Ascending aorta (tissue), 2 donors: ENCODE measurements around the gene ACP5. TPM values are rescaled to one million over a fixed set of nuclear protein-coding genes. Genes with fewer than 3 reads are reported as not detected.
"Not testable (repeated sequence)": the region's sequence is repeated elsewhere in the genome, so short reads cannot be mapped to it uniquely, and the experiment has no call there.

Experiments
- DNase-seq, 2 donors: peaks; one replicate each; pipeline ENCODE4 v3.0.0-alpha.2; 2019; ENCODE audit warnings: low spot score in 2 of 2
- H3K27ac ChIP-seq, 2 donors: fragments of 200-600 bp; sonication (generic); one replicate each; pipeline ENCODE4 v1.5.1; 2016 to 2017; ENCODE audit warnings: mild to moderate bottlenecking in 1 of 2
- H3K27me3 ChIP-seq: fragments of 200-600 bp; sonication (generic); one replicate; pipeline ENCODE4 v1.5.1; 2017
- H3K36me3 ChIP-seq, 2 donors: fragments of 200-600 bp; sonication (generic); one replicate each; pipeline ENCODE4 v1.5.1; 2016
- H3K4me1 ChIP-seq, 2 donors: fragments of 200-600 bp; sonication (generic); one replicate each; pipeline ENCODE4 v1.5.1; 2016 to 2017; ENCODE audit warnings: mild to moderate bottlenecking in 1 of 2
- H3K4me3 ChIP-seq, 2 donors: fragments of 200-600 bp; sonication (generic); one replicate each; pipeline ENCODE4 v1.5.1; 2016 to 2017; ENCODE audit warnings: mild to moderate bottlenecking in 1 of 2
- H3K9me3 ChIP-seq, 2 donors: fragments of 200-600 bp; sonication (generic); one replicate each; pipeline ENCODE4 v1.5.1; 2016
- intact Hi-C: fragments of 100-400 bp; cut with DNase I; formaldehyde crosslinking; loops from one replicate; pipeline ENCODE4 v1.15.1; 2023
- total RNA-seq: library from RNA; depleted of rRNA; stranded (reverse); fragments of >200 nt; gene quantifications from one replicate; pipeline ENCODE4 v1.1.0, GENCODE V29; 2016
- TF ChIP-seq, protein P1 (sequence below), 3 experiments: fragments of 200-600 bp in 2 of 3; fragments of 450-650 bp in 1 of 3; sonication (generic) in 2 of 3; IDR thresholded peaks; one replicate each; pipeline ENCODE4 v1.5.1; 2016 to 2019; ENCODE audit warnings: antibody characterized with exemption in 3 of 3, mild to moderate bottlenecking in 1 of 3, moderate library complexity in 1 of 3

The ACP5 gene
- total RNA-seq, 1 donor from 2014 or later = not detected

DNA sequence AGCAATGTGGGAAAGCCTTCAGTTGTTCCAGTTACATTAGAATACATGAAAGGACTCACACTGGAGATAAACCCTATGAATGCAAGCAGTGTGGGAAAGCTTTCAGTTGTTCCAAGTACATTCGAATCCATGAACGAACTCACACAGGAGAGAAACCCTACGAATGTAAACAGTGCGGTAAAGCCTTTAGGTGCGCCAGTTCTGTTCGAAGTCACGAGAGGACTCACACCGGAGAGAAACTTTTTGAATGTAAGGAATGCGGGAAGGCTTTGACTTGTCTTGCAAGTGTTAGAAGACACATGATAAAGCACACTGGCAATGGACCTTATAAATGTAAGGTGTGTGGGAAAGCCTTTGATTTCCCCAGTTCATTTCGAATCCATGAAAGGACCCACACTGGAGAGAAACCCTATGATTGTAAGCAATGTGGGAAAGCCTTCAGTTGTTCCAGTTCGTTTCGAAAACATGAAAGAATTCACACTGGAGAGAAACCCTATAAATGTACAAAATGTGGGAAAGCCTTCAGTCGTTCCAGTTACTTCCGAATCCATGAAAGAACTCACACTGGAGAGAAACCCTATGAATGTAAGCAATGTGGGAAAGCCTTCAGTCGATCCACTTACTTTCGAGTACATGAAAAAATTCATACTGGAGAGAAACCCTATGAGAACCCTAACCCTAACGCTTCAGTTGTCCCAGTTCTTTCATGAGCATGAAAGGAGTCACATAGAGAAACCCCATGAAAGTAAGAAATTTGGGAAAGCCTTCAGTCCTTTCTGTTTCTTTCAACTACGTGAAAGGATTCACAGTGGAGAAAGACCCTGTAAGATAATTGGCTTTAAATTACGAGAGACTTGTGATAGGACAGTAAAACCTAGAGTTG, 40.0 kb upstream of the ACP5 start:
- TF ChIP-seq, protein P1, sequence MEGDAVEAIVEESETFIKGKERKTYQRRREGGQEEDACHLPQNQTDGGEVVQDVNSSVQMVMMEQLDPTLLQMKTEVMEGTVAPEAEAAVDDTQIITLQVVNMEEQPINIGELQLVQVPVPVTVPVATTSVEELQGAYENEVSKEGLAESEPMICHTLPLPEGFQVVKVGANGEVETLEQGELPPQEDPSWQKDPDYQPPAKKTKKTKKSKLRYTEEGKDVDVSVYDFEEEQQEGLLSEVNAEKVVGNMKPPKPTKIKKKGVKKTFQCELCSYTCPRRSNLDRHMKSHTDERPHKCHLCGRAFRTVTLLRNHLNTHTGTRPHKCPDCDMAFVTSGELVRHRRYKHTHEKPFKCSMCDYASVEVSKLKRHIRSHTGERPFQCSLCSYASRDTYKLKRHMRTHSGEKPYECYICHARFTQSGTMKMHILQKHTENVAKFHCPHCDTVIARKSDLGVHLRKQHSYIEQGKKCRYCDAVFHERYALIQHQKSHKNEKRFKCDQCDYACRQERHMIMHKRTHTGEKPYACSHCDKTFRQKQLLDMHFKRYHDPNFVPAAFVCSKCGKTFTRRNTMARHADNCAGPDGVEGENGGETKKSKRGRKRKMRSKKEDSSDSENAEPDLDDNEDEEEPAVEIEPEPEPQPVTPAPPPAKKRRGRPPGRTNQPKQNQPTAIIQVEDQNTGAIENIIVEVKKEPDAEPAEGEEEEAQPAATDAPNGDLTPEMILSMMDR (IDR thresholded peaks at IDR 0.05) = no peak
- Histone ChIP-seq H3K36me3 (peaks cover 64 to 71% of the 10 kb centered on the region in 2 donors), H3K27me3 (no peaks in the 10 kb centered on the region), H3K4me1 (no peaks in the 10 kb centered on the region), H3K9me3 (peaks cover 18 to 19% of the 10 kb centered on the region in 2 donors), H3K4me3 (no peak overlapping the region), H3K27ac (no peak overlapping the region)
- intact Hi-C loops = no loop called here
- no peak for DNase-seq

- peaks cover 14 to 18% of the 10 kb centered on the region in 2 donors for H3K9me3 ChIP-seq
- no peak overlapping the region for H3K4me3 ChIP-seq
- H3K27ac ChIP-seq = no peak overlapping the region
- peaks cover 38 to 41% of the 10 kb centered on the region in 2 donors for H3K36me3 ChIP-seq
- intact Hi-C loops = no loop called here
- H3K27me3 ChIP-seq = no peaks in the 10 kb centered on the region
- no peak for DNase-seq
- TF ChIP-seq, protein P1 (IDR thresholded peaks at IDR 0.05) = no peak
- H3K4me1 ChIP-seq = no peaks in the 10 kb centered on the region
Measured at GRCh38 chr19:11612816-11613511, 35.5 kb upstream of the ACP5 start.

GRCh38 chr19:11611730-11612129, 34.3 kb upstream of the ACP5 start:
- intact Hi-C loops = no loop called here

DNA sequence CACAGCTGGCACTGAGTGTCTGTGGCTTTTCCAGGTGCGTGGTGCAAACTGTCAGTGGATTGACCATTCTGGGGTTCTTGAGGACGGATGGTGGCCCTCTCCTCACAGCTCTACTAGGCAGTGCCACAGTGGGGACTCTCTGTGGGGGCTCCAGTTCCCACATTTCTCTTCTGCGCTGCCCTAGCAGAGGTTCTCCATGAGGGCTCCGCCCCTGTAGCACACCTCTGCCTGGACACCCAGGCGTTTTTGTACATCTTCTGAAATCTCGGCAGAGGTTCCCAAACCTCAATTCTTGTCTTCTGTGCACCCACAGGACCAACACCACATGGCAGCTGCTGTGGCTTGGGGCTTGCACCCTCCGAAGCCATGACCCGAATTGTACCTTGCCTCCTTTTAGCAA, 29.0 kb upstream of the ACP5 start:
- Histone ChIP-seq H3K27ac (no peak overlapping the region), H3K9me3 (no peaks in the 10 kb centered on the region), H3K4me1 (no peaks in the 10 kb centered on the region), H3K4me3 (no peak overlapping the region), H3K27me3 (no peaks in the 10 kb centered on the region), H3K36me3 (peaks cover 0 to 11% of the 10 kb centered on the region in 2 donors)
- TF ChIP-seq, protein P1 (IDR thresholded peaks at IDR 0.05) = no peak
- DNase-seq = no peak
- intact Hi-C loops = no loop called here

More at GRCh38 chr19:11611730-11612129, 34.3 kb upstream of the ACP5 start:
- no peak for DNase-seq
- H3K4me3 ChIP-seq = no peak overlapping the region
- no peaks in the 10 kb centered on the region for H3K27me3 ChIP-seq
- no peaks in the 10 kb centered on the region for H3K4me1 ChIP-seq
- no peak overlapping the region for H3K27ac ChIP-seq
- peaks cover 2 to 6% of the 10 kb centered on the region in 2 donors for H3K9me3 ChIP-seq
- H3K36me3 ChIP-seq = peaks cover 26 to 30% of the 10 kb centered on the region in 2 donors
- TF ChIP-seq, protein P1 (IDR thresholded peaks at IDR 0.05) = no peak

DNA sequence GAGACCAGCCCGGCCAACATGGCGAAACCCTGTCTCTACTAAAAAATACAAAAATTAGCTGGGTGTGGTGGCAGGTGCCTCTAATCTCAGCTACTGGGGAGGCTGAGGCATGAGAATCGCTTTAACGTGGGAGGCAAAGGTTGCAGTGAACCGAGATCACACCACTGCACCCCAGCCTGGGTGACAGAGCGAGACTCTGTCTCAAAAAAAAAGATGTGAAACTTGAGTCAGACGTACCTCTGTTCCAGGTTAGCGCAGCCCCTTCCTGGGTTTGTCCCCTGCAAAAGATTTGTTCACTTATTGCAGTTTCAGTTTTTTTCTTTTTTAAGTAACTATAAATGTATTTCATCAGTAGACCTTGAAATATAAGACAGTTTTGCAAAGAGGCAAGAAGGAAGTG, 22.3 kb upstream of the ACP5 start:
- not testable (repeated sequence) for H3K27me3 ChIP-seq, H3K9me3 ChIP-seq, DNase-seq, H3K36me3 ChIP-seq, H3K27ac ChIP-seq, H3K4me3 ChIP-seq
- H3K4me1 ChIP-seq = peaks cover 3 to 15% of the 10 kb centered on the region in 2 donors
- intact Hi-C loops = loop anchor here (5.0 kb wide), 1 partner anchor 37 kb away; no protein-coding TSS in a partner anchor

DNA sequence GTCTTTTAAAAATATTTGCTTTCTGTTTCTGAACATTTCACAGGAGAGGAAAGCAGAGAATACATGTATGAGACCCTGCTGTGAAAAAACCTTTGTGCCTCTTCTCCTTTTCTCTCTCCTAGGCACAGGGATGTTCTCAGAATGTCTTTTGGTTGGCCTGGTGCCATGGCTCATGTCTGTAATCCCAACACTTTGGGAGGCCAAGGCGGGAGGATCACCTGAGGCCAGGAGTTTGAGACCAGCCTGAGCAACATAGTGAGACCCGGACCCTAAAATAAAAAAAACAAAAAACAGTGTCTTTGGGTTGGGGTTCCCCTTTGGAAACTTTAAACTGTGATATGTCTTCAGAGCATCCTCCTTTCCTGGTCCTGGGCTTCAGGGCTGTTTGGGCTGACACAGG, 21.3 kb upstream of the ACP5 start:
- Histone ChIP-seq H3K9me3 (no peaks in the 10 kb centered on the region), H3K27ac (no peak overlapping the region), H3K36me3 (peaks cover 0 to 4% of the 10 kb centered on the region in 2 donors), H3K4me3 (peak overlapping the region in 1 of 2 donors; percentile 73), H3K4me1 (peaks cover 3 to 15% of the 10 kb centered on the region in 2 donors), H3K27me3 (no peaks in the 10 kb centered on the region)
- intact Hi-C loops = loop anchor here (5.0 kb wide), 1 partner anchor 36 kb away; no protein-coding TSS in a partner anchor
- no peak for DNase-seq
- TF ChIP-seq, protein P1 (IDR thresholded peaks at IDR 0.05) = no peak
